ENCODE results near the gene ZNF726.
A peak's percentile ranks its signal among the peaks of the same experiment; 100 is the strongest.
"Not testable (repeated sequence)": the region's sequence is repeated elsewhere in the genome, so short reads cannot be mapped to it uniquely, and the experiment has no call there.

ZNF726 gene

GRCh38 chr19:23908165-23908564 lies 6.5 kb upstream of the ZNF726 start:
- TF ChIP-seq CTCF (conservative IDR thresholded peaks at IDR 0.05), result no peak
- H3K27ac ChIP-seq, result no peak overlapping the region

GRCh38 chr19:23909222-23909621 lies 5.5 kb upstream of the ZNF726 start:
- no peak overlapping the region for H3K27ac ChIP-seq
- TF ChIP-seq CTCF (conservative IDR thresholded peaks at IDR 0.05), result no peak

GRCh38 chr19:23913931-23914330 lies 755 bp upstream of the ZNF726 start:
- TF ChIP-seq CTCF (conservative IDR thresholded peaks at IDR 0.05), result no peak
- peak overlapping the region; percentile 77 for H3K27ac ChIP-seq

- H3K27ac ChIP-seq, result no peak overlapping the region; the same call in 1 of the 2 replicates
- no peak for TF ChIP-seq CTCF (conservative IDR thresholded peaks at IDR 0.05)
Measured at GRCh38 chr19:23916991-23917390, 2.3 kb downstream of the ZNF726 start.

GRCh38 chr19:23917856-23918255 lies 3.2 kb downstream of the ZNF726 start:
- no peak overlapping the region; the same call in 1 of the 2 replicates for H3K27ac ChIP-seq
- TF ChIP-seq CTCF (conservative IDR thresholded peaks at IDR 0.05), result no peak

- TF ChIP-seq CTCF (conservative IDR thresholded peaks at IDR 0.05), result no peak
- H3K27ac ChIP-seq, result no peak overlapping the region
Measured at GRCh38 chr19:23925285-23925684, 10.6 kb downstream of the ZNF726 start.

- no peak overlapping the region for H3K27ac ChIP-seq
- no peak for TF ChIP-seq CTCF (conservative IDR thresholded peaks at IDR 0.05)
Measured at GRCh38 chr19:23932878-23933277, 18.2 kb downstream of the ZNF726 start.

- H3K27ac ChIP-seq, result not testable (repeated sequence)
Measured at GRCh38 chr19:23937031-23937430, 22.3 kb downstream of the ZNF726 start.
